K562 (cell line): ENCODE measurements around the gene CALD1. TPM values are rescaled to one million over a fixed set of nuclear protein-coding genes. Genes with fewer than 3 reads are reported as not detected.

Source experiments
- ATAC-seq: fragments of 200-7000 bp; cut with Tn5 transposase; 3 replicates; pipeline ENCODE4 v1.9.1; 2020; ENCODE audit warnings: moderate library complexity
- BruUV-seq: library from RNA; stranded (reverse); fragments of 400-500 nt; replicated peaks from 2 replicates; lab custom pipeline; 2021; lab: Mats Ljungman, UMichigan
- CTCF ChIA-PET: fragments of 300-600 bp; formaldehyde crosslinking; extraction: SDS; loops from one replicate; lab custom pipeline; 2021; ENCODE audit warnings: low intra/inter-chr PET ratio; lab: Yijun Ruan, JAX
- POLR2A ChIA-PET: fragments of 300-600, 350-650 bp; sonication (Branson Sonifier 250); formaldehyde crosslinking; extraction: SDS; loops from one replicate; lab custom pipeline; 2021; ENCODE audit warnings: antibody characterized with exemption, inconsistent platforms; lab: Yijun Ruan, JAX
- DNase-seq, 4 experiments: peaks; one replicate each; pipeline versions ENCODE4 v3.0.0 to v3.0.0-alpha.2; 2011 to 2018; ENCODE audit warnings: low spot score in 3 of 4, mixed read lengths in 3 of 4; ENCODE audit errors: extremely low read depth in 1 of 4
- FAIRE-seq: peaks from 2 replicates; lab custom pipeline; 2011; peaks lifted over from hg19 to GRCh38; lab: Jason Lieb, UNC
- H2AFZ ChIP-seq: 2 replicates; pipeline ENCODE4 v1.6.0; 2011; ENCODE audit warnings: low read depth, low read length, control low read depth, inconsistent platforms
- H3K27ac ChIP-seq: fragments of 200-600 bp; 3 replicates; pipeline ENCODE4 v1.8.0; 2011; ENCODE audit warnings: low read depth, mild to moderate bottlenecking, control low read depth, inconsistent platforms, low read length, moderate library complexity, mixed read lengths; ENCODE audit errors: extremely low read depth
- H3K27me3 ChIP-seq, 2 experiments: fragments of 300-600 bp in 1 of 2; 2 replicates in 1 of 2; 3 replicates in 1 of 2; pipeline versions ENCODE4 v1.6.0 to v1.8.0; 2011; ENCODE audit warnings: inconsistent platforms in 2 of 2, low read length in 2 of 2, mild to moderate bottlenecking in 1 of 2, mixed read lengths in 1 of 2, moderate library complexity in 1 of 2; ENCODE audit not compliant: control insufficient read depth in 2 of 2, insufficient read depth in 2 of 2
- H3K36me3 ChIP-seq: fragments of 300-600 bp; 3 replicates; pipeline ENCODE4 v1.8.0; 2011; ENCODE audit warnings: mild to moderate bottlenecking, low read length, inconsistent platforms; ENCODE audit not compliant: control insufficient read depth, insufficient read depth
- H3K4me1 ChIP-seq, 2 experiments: fragments of 200-600 bp in 1 of 2; replicated peaks in 1 of 2; 2 replicates in 1 of 2; 3 replicates in 1 of 2; pipeline versions ENCODE4 v1.5.1 to v1.8.0; 2011; ENCODE audit warnings: inconsistent platforms in 2 of 2, low read length in 2 of 2, mild to moderate bottlenecking in 1 of 2, mixed read lengths in 1 of 2, moderate library complexity in 1 of 2; ENCODE audit not compliant: control insufficient read depth in 2 of 2, insufficient read depth in 2 of 2
- H3K4me2 ChIP-seq: 2 replicates; pipeline ENCODE4 v1.6.1; 2011; ENCODE audit warnings: low read length, control low read depth, inconsistent platforms, mixed read lengths; ENCODE audit not compliant: insufficient read depth
- H3K4me3 ChIP-seq: fragments of 200-600 bp; sonication (generic), shearing (Covaris generic); 2 replicates; pipeline ENCODE4 v1.5.1; 2016; ENCODE audit warnings: control low read depth, inconsistent platforms
- H3K79me2 ChIP-seq: fragments of 200-600 bp; 3 replicates; pipeline ENCODE4 v1.8.0; 2011; ENCODE audit warnings: low read length, inconsistent platforms; ENCODE audit not compliant: control insufficient read depth, insufficient read depth
- H3K9ac ChIP-seq, 2 experiments: 2 replicates each; pipeline versions ENCODE4 v1.6.0 to v1.6.1; 2011; ENCODE audit warnings: low read depth in 2 of 2, low read length in 2 of 2, control low read depth in 1 of 2, inconsistent platforms in 1 of 2, mild to moderate bottlenecking in 1 of 2, mixed read lengths in 1 of 2; ENCODE audit not compliant: insufficient read depth in 1 of 2
- H3K9me1 ChIP-seq: one replicate; pipeline ENCODE4 v1.6.0; 2011; ENCODE audit warnings: inconsistent platforms, mild to moderate bottlenecking, low read length, moderate library complexity; ENCODE audit not compliant: control insufficient read depth, insufficient read depth
- H3K9me3 ChIP-seq: replicated peaks from 2 replicates; pipeline ENCODE4 v1.5.1; 2011; ENCODE audit warnings: low read depth, low read length, inconsistent platforms; ENCODE audit not compliant: control insufficient read depth, insufficient read depth
- H4K20me1 ChIP-seq: replicated peaks from 2 replicates; pipeline ENCODE4 v1.6.1; 2011; ENCODE audit warnings: low read length, inconsistent platforms, mixed read lengths; ENCODE audit not compliant: control insufficient read depth, insufficient read depth
- HDGF ChIP-seq: fragments of 450-650 bp; IDR thresholded peaks from 2 replicates; pipeline ENCODE4 v1.6.1; 2016
- MECOM ChIP-seq: fragments of 250-450 bp; sonication (Bioruptor Pico); IDR thresholded peaks from 2 replicates; pipeline ENCODE4 v1.8.0; 2022; ENCODE audit warnings: inconsistent platforms
- MYNN ChIP-seq, 2 experiments: sonication (generic); formaldehyde crosslinking in 1 of 2; IDR thresholded peaks; 2 replicates each; pipeline versions ENCODE4 v1.5.0 to v1.6.1; 2016 to 2020; ENCODE audit warnings: antibody characterized with exemption in 1 of 2, missing genetic modification reagents in 1 of 2
- SMARCB1 ChIP-seq: IDR thresholded peaks from 2 replicates; pipeline ENCODE4 v1.6.1; 2011; ENCODE audit warnings: improper control_type of control experiment, low read depth; ENCODE audit not compliant: insufficient read length
- ZNF324 ChIP-seq: fragments of 250-450 bp; sonication (Bioruptor Pico); IDR thresholded peaks from 2 replicates; pipeline ENCODE4 v1.4.0; 2020; ENCODE audit warnings: mild to moderate bottlenecking
- ZNF41 ChIP-seq: fragments of 250-450 bp; sonication (Bioruptor Pico); conservative IDR thresholded peaks from 2 replicates; pipeline ENCODE4 v1.4.0; 2020; ENCODE audit warnings: mild to moderate bottlenecking
- WGBS: fragments of 100-300 bp; shearing (Covaris generic); methylation state at CpG from one replicate; pipeline ENCODE4 v1.1.6; 2016; ENCODE audit warnings: low coverage, mixed read lengths; ENCODE audit not compliant: insufficient coverage; ENCODE audit errors: missing lambda C conversion rate; 5-methylcytosine and 5-hydroxymethylcytosine counted together
- in situ Hi-C: fragments of 300-500 bp; cut with MboI; formaldehyde crosslinking; loops from 4 replicates; pipeline ENCODE4 v1.15.0; 2018; ENCODE audit warnings: inconsistent platforms, mixed read lengths
- intact Hi-C: fragments of 100-400 bp; cut with micrococcal nuclease; formaldehyde crosslinking; loops from 2 replicates; pipeline ENCODE4 v1.14.2; 2022
- polyA plus RNA-seq, 8 experiments: library from polyadenylated mRNA; depleted of rRNA in 4 of 8; stranded (reverse) in 5 of 8; unstranded in 3 of 8; fragments of >200 nt; fragmentation: Nextera tagmentation in 2 of 8; fragmentation: Illumina TruSeq in 1 of 8; extraction: Ambion mirVana in 2 of 8; extraction: Trizol in 1 of 8; gene quantifications; 2 replicates each; pipeline versions ENCODE4 v1.2.1 to v1.2.3, GENCODE V29; 2011 to 2014; ENCODE audit warnings: inconsistent platforms in 1 of 8, missing spikeins in 1 of 8
- total RNA-seq, 7 experiments: library from RNA; depleted of rRNA in 6 of 7; stranded (reverse); fragments of >200 nt in 6 of 7; fragmentation: Illumina TruSeq in 2 of 7; extraction: Trizol in 2 of 7; gene quantifications; 2 replicates each; pipeline versions ENCODE4 v1.2.1 to v1.2.3, GENCODE V29; 2011 to 2021; ENCODE audit warnings: low replicate concordance in 1 of 7
- TF ChIP-seq, protein P1 (sequence below): fragments of 450-650 bp; formaldehyde crosslinking; conservative IDR thresholded peaks from 2 replicates; pipeline ENCODE4 v1.4.0; 2022; ENCODE audit warnings: mild to moderate bottlenecking, missing genetic modification characterization
- TF ChIP-seq, protein P2 (sequence below): sonication (generic); formaldehyde crosslinking; IDR thresholded peaks from 2 replicates; pipeline ENCODE4 v1.8.0; 2022; ENCODE audit warnings: mild to moderate bottlenecking, low read depth, missing genetic modification reagents
- TF ChIP-seq, protein P3 (sequence below): sonication (generic); formaldehyde crosslinking; IDR thresholded peaks from 2 replicates; pipeline ENCODE4 v1.8.1; 2022; ENCODE audit warnings: missing genetic modification reagents
- TF ChIP-seq, protein P4 (sequence below), 2 experiments: fragments of 450-650 bp in 1 of 2; sonication (generic) in 1 of 2; formaldehyde crosslinking in 1 of 2; IDR thresholded peaks; 2 replicates each; pipeline versions ENCODE4 v1.7.1 to v1.9.0; 2016 to 2022; ENCODE audit warnings: inconsistent platforms in 1 of 2, mild to moderate bottlenecking in 1 of 2, missing genetic modification reagents in 1 of 2

Gene CALD1
- total and polyA plus RNA-seq, 9 of the 15 experiments (the other 6 are each of a cell fraction or from before 2014, with no cell fraction given) = 0.40 TPM; not detected in 8

- intact Hi-C loops = no loop called here
- no peaks in the 10 kb centered on the region for H3K79me2 ChIP-seq
- FAIRE-seq = no peak
- H3K4me3 ChIP-seq = no peak overlapping the region
- peaks cover 30 to 40% of the 10 kb centered on the region in 2 experiments; a peak in 4 of 5 replicates for H3K27me3 ChIP-seq
- no peak overlapping the region for H2AFZ ChIP-seq
- BruUV-seq = no TSS peak
- no peak overlapping the region for H3K9ac ChIP-seq
- ChIA-PET CTCF (no interaction called here), POLR2A (no interaction called here)
- 3% methylated on average over 4 of the region's 4 CpGs for WGBS
- H3K4me2 ChIP-seq = no peak overlapping the region
- H4K20me1 ChIP-seq = no peaks in the 10 kb centered on the region
- no peaks in the 10 kb centered on the region for H3K9me3 ChIP-seq
- in situ Hi-C loops = no loop called here
- no peak for ATAC-seq
- H3K27ac ChIP-seq = no peak overlapping the region
- DNase-seq = no peak
- no peaks in the 10 kb centered on the region for H3K4me1 ChIP-seq
- no peaks in the 10 kb centered on the region for H3K9me1 ChIP-seq
- H3K36me3 ChIP-seq = no peaks in the 10 kb centered on the region
- TF ChIP-seq MECOM (CRISPR knock-in tag) = no peak
- TF ChIP-seq, protein P1, sequence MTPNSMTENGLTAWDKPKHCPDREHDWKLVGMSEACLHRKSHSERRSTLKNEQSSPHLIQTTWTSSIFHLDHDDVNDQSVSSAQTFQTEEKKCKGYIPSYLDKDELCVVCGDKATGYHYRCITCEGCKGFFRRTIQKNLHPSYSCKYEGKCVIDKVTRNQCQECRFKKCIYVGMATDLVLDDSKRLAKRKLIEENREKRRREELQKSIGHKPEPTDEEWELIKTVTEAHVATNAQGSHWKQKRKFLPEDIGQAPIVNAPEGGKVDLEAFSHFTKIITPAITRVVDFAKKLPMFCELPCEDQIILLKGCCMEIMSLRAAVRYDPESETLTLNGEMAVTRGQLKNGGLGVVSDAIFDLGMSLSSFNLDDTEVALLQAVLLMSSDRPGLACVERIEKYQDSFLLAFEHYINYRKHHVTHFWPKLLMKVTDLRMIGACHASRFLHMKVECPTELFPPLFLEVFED (CRISPR knock-in tag) = no peak
- TF ChIP-seq, protein P2, sequence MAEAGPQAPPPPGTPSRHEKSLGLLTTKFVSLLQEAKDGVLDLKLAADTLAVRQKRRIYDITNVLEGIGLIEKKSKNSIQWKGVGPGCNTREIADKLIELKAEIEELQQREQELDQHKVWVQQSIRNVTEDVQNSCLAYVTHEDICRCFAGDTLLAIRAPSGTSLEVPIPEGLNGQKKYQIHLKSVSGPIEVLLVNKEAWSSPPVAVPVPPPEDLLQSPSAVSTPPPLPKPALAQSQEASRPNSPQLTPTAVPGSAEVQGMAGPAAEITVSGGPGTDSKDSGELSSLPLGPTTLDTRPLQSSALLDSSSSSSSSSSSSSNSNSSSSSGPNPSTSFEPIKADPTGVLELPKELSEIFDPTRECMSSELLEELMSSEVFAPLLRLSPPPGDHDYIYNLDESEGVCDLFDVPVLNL (CRISPR knock-in tag) = no peak
- TF ChIP-seq ZNF41 (CRISPR knock-in tag) = no peak
- TF ChIP-seq, protein P3, sequence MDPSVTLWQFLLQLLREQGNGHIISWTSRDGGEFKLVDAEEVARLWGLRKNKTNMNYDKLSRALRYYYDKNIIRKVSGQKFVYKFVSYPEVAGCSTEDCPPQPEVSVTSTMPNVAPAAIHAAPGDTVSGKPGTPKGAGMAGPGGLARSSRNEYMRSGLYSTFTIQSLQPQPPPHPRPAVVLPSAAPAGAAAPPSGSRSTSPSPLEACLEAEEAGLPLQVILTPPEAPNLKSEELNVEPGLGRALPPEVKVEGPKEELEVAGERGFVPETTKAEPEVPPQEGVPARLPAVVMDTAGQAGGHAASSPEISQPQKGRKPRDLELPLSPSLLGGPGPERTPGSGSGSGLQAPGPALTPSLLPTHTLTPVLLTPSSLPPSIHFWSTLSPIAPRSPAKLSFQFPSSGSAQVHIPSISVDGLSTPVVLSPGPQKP (CRISPR knock-in tag) = no peak
- TF ChIP-seq HDGF = no peak
- no peak for TF ChIP-seq ZNF324 (CRISPR knock-in tag)
- TF ChIP-seq, protein P4, sequence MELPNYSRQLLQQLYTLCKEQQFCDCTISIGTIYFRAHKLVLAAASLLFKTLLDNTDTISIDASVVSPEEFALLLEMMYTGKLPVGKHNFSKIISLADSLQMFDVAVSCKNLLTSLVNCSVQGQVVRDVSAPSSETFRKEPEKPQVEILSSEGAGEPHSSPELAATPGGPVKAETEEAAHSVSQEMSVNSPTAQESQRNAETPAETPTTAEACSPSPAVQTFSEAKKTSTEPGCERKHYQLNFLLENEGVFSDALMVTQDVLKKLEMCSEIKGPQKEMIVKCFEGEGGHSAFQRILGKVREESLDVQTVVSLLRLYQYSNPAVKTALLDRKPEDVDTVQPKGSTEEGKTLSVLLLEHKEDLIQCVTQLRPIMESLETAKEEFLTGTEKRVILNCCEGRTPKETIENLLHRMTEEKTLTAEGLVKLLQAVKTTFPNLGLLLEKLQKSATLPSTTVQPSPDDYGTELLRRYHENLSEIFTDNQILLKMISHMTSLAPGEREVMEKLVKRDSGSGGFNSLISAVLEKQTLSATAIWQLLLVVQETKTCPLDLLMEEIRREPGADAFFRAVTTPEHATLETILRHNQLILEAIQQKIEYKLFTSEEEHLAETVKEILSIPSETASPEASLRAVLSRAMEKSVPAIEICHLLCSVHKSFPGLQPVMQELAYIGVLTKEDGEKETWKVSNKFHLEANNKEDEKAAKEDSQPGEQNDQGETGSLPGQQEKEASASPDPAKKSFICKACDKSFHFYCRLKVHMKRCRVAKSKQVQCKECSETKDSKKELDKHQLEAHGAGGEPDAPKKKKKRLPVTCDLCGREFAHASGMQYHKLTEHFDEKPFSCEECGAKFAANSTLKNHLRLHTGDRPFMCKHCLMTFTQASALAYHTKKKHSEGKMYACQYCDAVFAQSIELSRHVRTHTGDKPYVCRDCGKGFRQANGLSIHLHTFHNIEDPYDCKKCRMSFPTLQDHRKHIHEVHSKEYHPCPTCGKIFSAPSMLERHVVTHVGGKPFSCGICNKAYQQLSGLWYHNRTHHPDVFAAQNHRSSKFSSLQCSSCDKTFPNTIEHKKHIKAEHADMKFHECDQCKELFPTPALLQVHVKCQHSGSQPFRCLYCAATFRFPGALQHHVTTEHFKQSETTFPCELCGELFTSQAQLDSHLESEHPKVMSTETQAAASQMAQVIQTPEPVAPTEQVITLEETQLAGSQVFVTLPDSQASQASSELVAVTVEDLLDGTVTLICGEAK (IDR thresholded peaks at IDR 0.05) = no peak
- TF ChIP-seq, protein P4 (CRISPR knock-in tag; IDR thresholded peaks at IDR 0.05) = no peak
- no peak for TF ChIP-seq MYNN (IDR thresholded peaks at IDR 0.05)
- no peak for TF ChIP-seq MYNN (CRISPR knock-in tag; IDR thresholded peaks at IDR 0.05)
- TF ChIP-seq SMARCB1 = no peak
These were observed 183.6 kb downstream of the CALD1 start for GRCh38 chr7:134963036-134963435.
